GM12878 (cell line): ENCODE results near the gene TM9SF2. TPM values are rescaled to one million over a fixed set of nuclear protein-coding genes. Genes with fewer than 3 reads are reported as not detected.

Experiments
- CHD1 ChIP-seq: IDR thresholded peaks from 2 replicates; pipeline ENCODE4 v1.6.1; 2012; ENCODE audit warnings: low read depth, low read length, improper control_type of control experiment
- E2F8 ChIP-seq: fragments of 450-650 bp; IDR thresholded peaks from 2 replicates; pipeline ENCODE4 v1.6.1; 2018; ENCODE audit warnings: mild to moderate bottlenecking, low read depth, moderate library complexity; ENCODE audit not compliant: partially characterized antibody
- FOXK2 ChIP-seq: fragments of 450-650 bp; IDR thresholded peaks from 2 replicates; pipeline ENCODE4 v1.6.1; 2017; ENCODE audit warnings: mild to moderate bottlenecking, moderate library complexity
- IRF4 ChIP-seq: IDR thresholded peaks from 2 replicates; pipeline ENCODE4 v1.6.1; 2011; ENCODE audit warnings: low read depth, low read length
- KDM1A ChIP-seq: fragments of 200-600 bp; sonication (generic); IDR thresholded peaks from 2 replicates; pipeline ENCODE4 v1.6.1; 2016; ENCODE audit warnings: borderline replicate concordance
- MEF2A ChIP-seq: IDR thresholded peaks from 2 replicates; pipeline ENCODE4 v1.6.1; 2011; ENCODE audit warnings: low read depth, mild to moderate bottlenecking, low read length, moderate library complexity; ENCODE audit not compliant: insufficient read depth
- MXI1 ChIP-seq: fragments of 150-350 bp; IDR thresholded peaks from 2 replicates; pipeline ENCODE4 v1.6.1; 2011; ENCODE audit warnings: low read depth, mild to moderate bottlenecking, inconsistent platforms, low read length, improper control_type of control experiment
- MYC ChIP-seq: IDR thresholded peaks from 2 replicates; pipeline ENCODE4 v1.6.1; 2011; ENCODE audit warnings: mild to moderate bottlenecking, low read length, moderate library complexity, inconsistent platforms; ENCODE audit not compliant: insufficient read depth, insufficient replicate concordance, insufficient read length, severe bottlenecking
- NFYA ChIP-seq: IDR thresholded peaks from 2 replicates; pipeline ENCODE4 v1.6.1; 2011; ENCODE audit warnings: low read depth, mild to moderate bottlenecking, low read length, improper control_type of control experiment, borderline replicate concordance
- NFYB ChIP-seq: IDR thresholded peaks from 2 replicates; pipeline ENCODE4 v1.6.1; 2011; ENCODE audit warnings: low read depth, mild to moderate bottlenecking, low read length, improper control_type of control experiment, moderate library complexity; ENCODE audit not compliant: insufficient read depth
- PAX8 ChIP-seq: fragments of 450-650 bp; IDR thresholded peaks from 2 replicates; pipeline ENCODE4 v1.6.1; 2017; ENCODE audit warnings: mild to moderate bottlenecking, moderate library complexity
- POLR2A ChIP-seq: IDR thresholded peaks from 2 replicates; pipeline ENCODE4 v1.6.1; 2011; ENCODE audit warnings: low read depth, mild to moderate bottlenecking, low read length
- SMARCA5 ChIP-seq: fragments of 450-650 bp; IDR thresholded peaks from 2 replicates; pipeline ENCODE4 v1.6.1; 2017; ENCODE audit warnings: mild to moderate bottlenecking
- STAT1 ChIP-seq: fragments of 450-650 bp; conservative IDR thresholded peaks from 2 replicates; pipeline ENCODE4 v1.6.1; 2014; ENCODE audit warnings: antibody characterized with exemption, mild to moderate bottlenecking
- TAF1 ChIP-seq: IDR thresholded peaks from 2 replicates; pipeline ENCODE4 v1.6.1; 2011; ENCODE audit warnings: mild to moderate bottlenecking, low read depth, low read length, borderline replicate concordance
- TCF7 ChIP-seq: IDR thresholded peaks from 2 replicates; pipeline ENCODE4 v1.6.1; 2014; ENCODE audit warnings: antibody characterized with exemption, borderline replicate concordance
- ZBTB11 ChIP-seq: fragments of 450-650 bp; formaldehyde crosslinking; IDR thresholded peaks from 2 replicates; pipeline ENCODE4 v1.5.0; 2022; ENCODE audit warnings: mild to moderate bottlenecking, missing genetic modification characterization
- ZNF24 ChIP-seq: fragments of 450-650 bp; IDR thresholded peaks from 2 replicates; pipeline ENCODE4 v1.6.1; 2017; ENCODE audit warnings: antibody characterized with exemption, mild to moderate bottlenecking
- polyA plus RNA-seq, 11 experiments: library from polyadenylated mRNA; depleted of rRNA in 4 of 11; unstranded in 6 of 11; stranded (reverse) in 5 of 11; fragments of >200 nt; fragmentation: Nextera tagmentation in 4 of 11; fragmentation: Illumina TruSeq in 1 of 11; extraction: Ambion mirVana in 4 of 11; extraction: Trizol in 1 of 11; gene quantifications; 1 replicate in 1 of 11; 2 replicates in 10 of 11; pipeline versions ENCODE4 v1.2.1 to v1.2.3, GENCODE V29; 2011 to 2016; ENCODE audit warnings: inconsistent platforms in 2 of 11, missing spikeins in 2 of 11, low read depth in 1 of 11
- total RNA-seq, 4 experiments: library from RNA; depleted of rRNA in 3 of 4; stranded (reverse); fragments of >200 nt in 3 of 4; fragmentation: Illumina TruSeq in 1 of 4; extraction: Trizol in 1 of 4; gene quantifications; 2 replicates each; pipeline versions ENCODE4 v1.2.1 to v1.2.3, GENCODE V29; 2013 to 2021
- TF ChIP-seq, protein P1 (sequence below): IDR thresholded peaks from 2 replicates; pipeline ENCODE4 v1.6.1; 2011; ENCODE audit warnings: mild to moderate bottlenecking, low read depth, low read length, moderate library complexity; ENCODE audit not compliant: insufficient replicate concordance
- TF ChIP-seq, protein P2 (sequence below): fragments of 450-650 bp; IDR thresholded peaks from 2 replicates; pipeline ENCODE4 v1.6.1; 2017; ENCODE audit warnings: borderline replicate concordance

Gene TM9SF2
- total and polyA plus RNA-seq, 10 of the 15 experiments (the other 5 are each of a cell fraction or from before 2014, with no cell fraction given) = 34.6 to 128 (median 79.2) TPM

DNA sequence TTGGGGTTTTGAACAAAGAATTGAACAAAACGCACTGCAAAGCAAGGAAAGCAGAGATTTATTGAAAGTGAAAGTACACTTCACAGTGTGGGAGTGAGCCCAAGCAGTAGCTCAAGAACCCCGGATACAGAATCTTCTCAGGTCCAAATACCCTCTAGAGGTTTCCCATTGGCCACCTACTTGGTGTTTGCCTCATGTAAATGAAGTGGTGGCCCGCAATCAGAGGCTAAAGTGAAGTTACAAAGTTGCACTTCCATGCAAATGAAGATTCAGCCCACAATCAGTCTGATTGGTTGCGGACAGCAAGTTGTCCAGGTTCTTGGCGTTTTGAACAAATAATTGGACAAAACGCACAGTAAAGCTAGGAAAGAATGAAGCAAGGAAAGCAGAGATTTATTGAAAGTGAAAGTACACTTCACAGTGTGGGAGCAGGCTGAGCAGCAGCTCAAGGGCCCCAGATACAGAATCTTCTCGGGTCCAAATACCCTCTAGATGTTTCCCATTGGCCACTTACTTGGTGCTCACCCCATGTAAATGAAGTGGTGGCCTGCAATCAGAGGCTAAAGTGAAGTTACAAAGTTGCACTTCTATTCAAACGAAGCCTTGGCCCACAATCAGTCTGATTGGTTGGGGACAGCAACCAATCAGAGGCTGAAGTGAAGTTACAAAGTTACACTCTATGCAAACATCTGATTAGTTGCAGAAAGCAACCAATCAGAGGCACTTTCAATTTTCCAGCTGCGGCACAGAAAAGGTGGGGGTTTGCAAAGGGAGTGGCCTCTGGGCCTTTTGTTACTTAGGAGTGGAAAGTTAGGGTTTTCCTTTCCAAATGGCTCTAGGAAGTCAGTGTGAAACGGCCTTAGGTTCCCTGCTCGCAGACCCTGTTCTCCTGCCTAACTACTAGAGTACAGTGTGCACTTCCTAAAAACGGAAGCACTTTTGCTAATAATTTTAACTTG, 4.8 kb upstream of the TM9SF2 start (continued):
- no peak for TF ChIP-seq STAT1
- TF ChIP-seq MYC = no peak
- no peak for TF ChIP-seq KDM1A
- TF ChIP-seq NFYA = no peak; the same call in 1 of the 2 replicates
- TF ChIP-seq E2F8 = no peak
- no peak for TF ChIP-seq SMARCA5
- no peak for TF ChIP-seq ZBTB11
- TF ChIP-seq MXI1 = no peak
- no peak for TF ChIP-seq IRF4
- TF ChIP-seq POLR2A = peak; percentile 23; the same call in 1 of the 2 replicates
- TF ChIP-seq, protein P1, sequence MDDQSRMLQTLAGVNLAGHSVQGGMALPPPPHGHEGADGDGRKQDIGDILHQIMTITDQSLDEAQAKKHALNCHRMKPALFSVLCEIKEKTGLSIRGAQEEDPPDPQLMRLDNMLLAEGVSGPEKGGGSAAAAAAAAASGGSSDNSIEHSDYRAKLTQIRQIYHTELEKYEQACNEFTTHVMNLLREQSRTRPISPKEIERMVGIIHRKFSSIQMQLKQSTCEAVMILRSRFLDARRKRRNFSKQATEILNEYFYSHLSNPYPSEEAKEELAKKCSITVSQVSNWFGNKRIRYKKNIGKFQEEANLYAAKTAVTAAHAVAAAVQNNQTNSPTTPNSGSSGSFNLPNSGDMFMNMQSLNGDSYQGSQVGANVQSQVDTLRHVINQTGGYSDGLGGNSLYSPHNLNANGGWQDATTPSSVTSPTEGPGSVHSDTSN = no peak
- no peak for TF ChIP-seq PAX8
- no peak for TF ChIP-seq MEF2A
- no peak for TF ChIP-seq CHD1
- TF ChIP-seq ZNF24 = peak; percentile 64; the same call in 1 of the 2 replicates
- TF ChIP-seq TCF7 = no peak
- TF ChIP-seq, protein P2, sequence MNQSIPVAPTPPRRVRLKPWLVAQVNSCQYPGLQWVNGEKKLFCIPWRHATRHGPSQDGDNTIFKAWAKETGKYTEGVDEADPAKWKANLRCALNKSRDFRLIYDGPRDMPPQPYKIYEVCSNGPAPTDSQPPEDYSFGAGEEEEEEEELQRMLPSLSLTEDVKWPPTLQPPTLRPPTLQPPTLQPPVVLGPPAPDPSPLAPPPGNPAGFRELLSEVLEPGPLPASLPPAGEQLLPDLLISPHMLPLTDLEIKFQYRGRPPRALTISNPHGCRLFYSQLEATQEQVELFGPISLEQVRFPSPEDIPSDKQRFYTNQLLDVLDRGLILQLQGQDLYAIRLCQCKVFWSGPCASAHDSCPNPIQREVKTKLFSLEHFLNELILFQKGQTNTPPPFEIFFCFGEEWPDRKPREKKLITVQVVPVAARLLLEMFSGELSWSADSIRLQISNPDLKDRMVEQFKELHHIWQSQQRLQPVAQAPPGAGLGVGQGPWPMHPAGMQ = no peak
- TF ChIP-seq TAF1 = peak; percentile 56; the same call in 1 of the 2 replicates
- TF ChIP-seq NFYB = peak; percentile 88
- TF ChIP-seq FOXK2 = no peak
